Astrocyte of the hippocampus (primary cell): Measurements from ENCODE around the gene NFATC2.
A peak's percentile ranks its signal among the peaks of the same experiment; 100 is the strongest.
"Not testable (repeated sequence)": the region's sequence is repeated elsewhere in the genome, so short reads cannot be mapped to it uniquely, and the experiment has no call there.

Source experiments
- DNase-seq: peaks from one replicate; pipeline ENCODE4 v3.0.0; 2011; ENCODE audit warnings: low read depth, low spot score

The NFATC2 gene

GRCh38 chr20:51495291-51495690 lies 47.2 kb downstream of the NFATC2 start:
- no peak for DNase-seq

GRCh38 chr20:51494241-51495110 lies 48.0 kb downstream of the NFATC2 start:
- DNase-seq: no peak

DNA sequence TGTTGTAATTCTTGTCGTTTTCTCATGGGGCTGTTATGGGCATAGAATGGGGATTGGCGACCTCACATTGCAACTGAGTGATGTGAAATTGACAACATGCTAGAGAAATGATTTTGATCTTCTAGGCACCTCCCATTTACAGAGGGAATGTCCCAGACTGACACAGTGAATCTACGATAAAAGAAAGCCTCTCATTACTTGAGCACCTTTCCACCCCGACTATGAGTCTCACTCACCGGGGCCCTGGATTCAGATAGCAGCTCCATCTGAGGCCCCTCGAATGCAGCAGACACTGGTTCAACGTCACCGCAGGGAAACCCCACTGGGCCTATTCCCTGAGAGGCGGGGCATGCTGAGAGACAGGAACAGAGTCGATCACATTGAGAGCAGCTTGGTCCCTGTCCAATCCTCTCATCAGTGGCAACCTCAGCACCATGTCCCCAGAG lies 49.1 kb downstream of the NFATC2 start:
- no peak for DNase-seq

- DNase-seq: peak; percentile 79
Observed at GRCh38 chr20:51492167-51493092, 50.1 kb downstream of the NFATC2 start.

GRCh38 chr20:51491393-51491792 lies 51.1 kb downstream of the NFATC2 start:
- no peak for DNase-seq

- DNase-seq: no peak
Observed at GRCh38 chr20:51490635-51491034, 51.9 kb downstream of the NFATC2 start.

DNA sequence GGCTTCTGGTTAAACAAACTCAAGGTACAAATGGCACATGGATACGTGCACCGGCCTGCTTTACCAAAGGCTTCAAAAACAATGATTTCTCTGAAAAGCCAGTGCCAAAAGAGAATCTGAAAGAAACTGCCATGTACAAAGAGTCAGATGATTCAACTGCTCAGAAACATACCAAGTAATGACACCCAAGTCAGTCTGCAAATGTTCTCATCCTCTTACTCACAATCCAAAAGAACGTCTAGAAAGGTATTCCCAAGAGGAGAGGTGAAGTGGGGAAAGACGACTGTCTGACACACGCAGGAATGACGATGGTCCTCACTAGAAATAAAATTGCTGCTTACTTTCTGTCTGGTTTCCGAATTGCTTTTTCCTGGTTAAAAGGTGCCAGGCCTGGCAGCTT lies 52.9 kb downstream of the NFATC2 start:
- no peak for DNase-seq

DNA sequence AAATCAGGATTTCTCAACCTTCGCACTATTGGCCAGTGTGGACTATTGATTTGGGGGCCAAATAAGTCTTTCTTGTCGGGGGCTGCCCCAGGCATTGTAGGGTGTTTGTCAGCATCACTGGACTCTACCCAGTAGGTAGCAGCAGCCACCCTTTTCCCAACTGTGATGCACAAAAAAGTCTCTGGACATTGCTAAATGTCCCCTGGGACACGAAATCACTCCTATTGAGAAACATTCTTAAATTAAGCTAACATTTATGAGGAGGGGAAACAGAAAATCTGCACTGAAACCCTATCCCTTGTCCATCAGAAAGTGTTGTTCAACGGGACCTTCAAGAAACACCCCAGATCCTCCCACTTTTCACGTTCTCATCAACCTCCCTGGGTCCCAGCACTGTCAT lies 54.2 kb downstream of the NFATC2 start:
- no peak for DNase-seq

GRCh38 chr20:51487565-51488268 lies 54.8 kb downstream of the NFATC2 start:
- DNase-seq: peak; percentile 91

DNA sequence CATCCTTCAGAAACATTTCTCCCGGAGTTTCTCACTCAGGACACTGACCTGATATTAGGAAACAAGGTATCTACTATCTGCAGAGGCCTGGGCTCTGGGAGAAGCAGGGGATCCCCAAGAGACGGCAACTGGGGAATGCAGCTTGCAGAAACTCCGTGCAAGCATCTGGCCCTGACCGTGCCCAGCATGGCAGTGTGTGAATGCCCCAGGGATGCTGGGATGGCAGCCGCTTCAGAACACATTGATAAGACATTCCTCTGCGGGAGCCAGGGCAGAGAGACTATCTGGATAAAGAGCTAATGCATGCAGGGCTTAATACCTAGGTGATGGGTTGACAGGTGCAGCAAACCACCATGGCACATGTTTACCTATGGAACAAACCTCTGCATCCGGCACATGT lies 55.4 kb downstream of the NFATC2 start:
- DNase-seq: peak; percentile 38

- DNase-seq: peak; percentile 51
Observed at GRCh38 chr20:51486197-51487005, 56.1 kb downstream of the NFATC2 start.

GRCh38 chr20:51484831-51485230 lies 57.7 kb downstream of the NFATC2 start:
- no peak for DNase-seq

GRCh38 chr20:51484141-51484815 lies 58.2 kb downstream of the NFATC2 start:
- DNase-seq: no peak

DNA sequence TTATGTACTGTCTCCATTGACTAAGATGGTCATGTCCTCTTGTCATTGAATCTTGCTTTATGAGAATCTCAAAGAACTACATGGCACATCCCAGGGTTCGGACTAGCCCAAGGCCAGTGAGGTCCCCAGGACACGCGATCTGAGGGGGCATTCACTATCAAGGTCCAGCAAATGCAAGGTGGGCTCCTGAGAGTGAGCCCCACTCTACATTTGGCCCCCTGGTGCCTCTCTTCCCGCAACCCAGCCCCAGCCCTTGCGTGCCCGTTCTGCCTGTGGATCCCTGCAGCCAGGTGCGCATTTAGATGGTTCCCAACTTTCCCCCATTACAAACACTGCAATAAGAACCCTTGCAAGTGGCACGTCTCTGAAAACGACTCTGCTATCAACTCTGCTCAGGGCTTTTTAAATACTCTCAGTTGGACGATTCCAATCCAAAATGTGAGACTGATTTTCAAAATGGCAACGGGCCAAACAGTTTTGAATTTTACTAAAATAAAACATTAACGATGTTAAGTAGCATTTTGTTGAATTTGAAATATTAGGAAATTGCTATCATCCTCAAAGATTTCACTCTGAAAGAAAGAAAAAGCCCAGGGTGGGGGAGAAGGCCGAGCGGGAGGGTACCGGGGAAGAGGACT lies 59.6 kb downstream of the NFATC2 start:
- DNase-seq: no peak

DNA sequence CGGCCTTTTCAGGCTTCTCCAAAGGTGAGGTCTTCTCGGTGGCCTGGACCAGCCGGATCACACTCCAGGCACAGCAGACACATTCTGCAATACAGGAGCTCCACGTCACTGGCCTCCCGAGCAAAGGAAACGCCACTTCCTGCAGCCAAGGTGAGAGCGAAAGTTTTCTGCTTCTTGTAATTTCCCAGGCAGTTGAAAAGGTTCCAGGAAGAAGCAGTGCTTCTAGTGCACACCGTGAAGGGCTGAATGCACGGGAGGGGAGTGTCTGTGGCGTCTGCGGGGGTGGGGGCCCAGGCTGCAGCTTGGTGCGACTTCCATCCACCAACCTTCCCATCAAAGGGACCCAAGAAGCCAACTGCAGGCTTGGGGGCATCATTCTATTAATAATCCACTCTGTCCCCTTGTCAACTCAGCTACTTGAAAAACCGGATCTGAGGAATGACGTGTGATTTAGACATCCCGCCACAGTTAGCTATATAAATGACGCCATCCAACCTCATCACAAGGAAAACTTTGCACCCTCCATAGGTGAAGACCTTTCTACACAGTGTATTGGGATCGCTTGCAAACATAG lies 61.1 kb downstream of the NFATC2 start:
- no peak for DNase-seq

- no peak for DNase-seq
Observed at GRCh38 chr20:51480507-51481270, 61.8 kb downstream of the NFATC2 start.

- not testable (repeated sequence) for DNase-seq
Observed at GRCh38 chr20:51476106-51476505, 66.4 kb downstream of the NFATC2 start.

- DNase-seq: no peak
Observed at GRCh38 chr20:51473771-51474170, 68.7 kb downstream of the NFATC2 start.

DNA sequence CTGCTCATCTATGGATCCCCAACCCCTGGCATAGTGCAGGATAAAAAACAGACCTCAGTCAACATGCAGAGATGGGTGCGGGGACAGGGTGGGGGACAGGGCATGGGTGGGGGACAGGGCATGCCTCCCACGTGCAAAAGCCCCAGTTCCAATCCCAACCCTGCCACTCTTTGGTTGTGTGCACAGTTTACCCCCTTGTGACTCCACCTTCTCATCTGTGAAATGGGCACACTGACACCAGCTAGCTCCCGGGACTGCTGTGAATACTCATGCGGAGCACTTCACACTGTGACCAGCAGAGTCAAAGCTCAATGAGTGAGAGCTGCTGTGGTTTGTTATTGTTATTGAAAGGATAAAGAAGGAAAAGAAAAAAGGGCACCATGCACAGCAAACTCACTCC lies 69.3 kb downstream of the NFATC2 start:
- no peak for DNase-seq
